IPS-18a (cell line): ENCODE measurements around the gene SURF2.

Experiments
- H3K27ac ChIP-seq: one replicate; pipeline ENCODE4 v1.5.1; 2013; ENCODE audit warnings: low read length
- H3K27me3 ChIP-seq: one replicate; pipeline ENCODE4 v1.6.1; 2013; ENCODE audit warnings: mild to moderate bottlenecking, low read length; ENCODE audit not compliant: control insufficient read depth, insufficient read depth
- H3K36me3 ChIP-seq: one replicate; pipeline ENCODE4 v1.6.1; 2013; ENCODE audit warnings: low read depth, low read length; ENCODE audit not compliant: control insufficient read depth
- H3K4me1 ChIP-seq: one replicate; pipeline ENCODE4 v1.6.1; 2013; ENCODE audit warnings: low read depth, low read length; ENCODE audit not compliant: control insufficient read depth
- H3K4me3 ChIP-seq: one replicate; pipeline ENCODE4 v1.5.1; 2013; ENCODE audit warnings: low read length
- H3K9ac ChIP-seq: one replicate; pipeline ENCODE4 v1.6.1; 2013; ENCODE audit warnings: mild to moderate bottlenecking, low read length, moderate library complexity
- H3K9me3 ChIP-seq: one replicate; pipeline ENCODE4 v1.6.1; 2013; ENCODE audit warnings: low read depth, low read length; ENCODE audit not compliant: control insufficient read depth

SURF2 gene

GRCh38 chr9:133348718-133349573, 7.4 kb upstream of the SURF2 start:
- Histone ChIP-seq H3K36me3 (peaks cover 54% of the 10 kb centered on the region), H3K27me3 (no peaks in the 10 kb centered on the region), H3K27ac (peak overlapping the region; percentile 98), H3K9ac (peak overlapping the region; percentile 99), H3K4me3 (peak overlapping the region; percentile 97), H3K9me3 (no peaks in the 10 kb centered on the region), H3K4me1 (no peaks in the 10 kb centered on the region)

GRCh38 chr9:133349965-133350616, 6.3 kb upstream of the SURF2 start:
- no peak overlapping the region for H3K9ac ChIP-seq
- H3K27me3 ChIP-seq = no peaks in the 10 kb centered on the region
- H3K4me3 ChIP-seq = peak overlapping the region; percentile 97
- no peak overlapping the region for H3K27ac ChIP-seq
- no peaks in the 10 kb centered on the region for H3K9me3 ChIP-seq
- H3K36me3 ChIP-seq = peaks cover 45% of the 10 kb centered on the region
- no peaks in the 10 kb centered on the region for H3K4me1 ChIP-seq

GRCh38 chr9:133351526-133351907, 4.8 kb upstream of the SURF2 start:
- Histone ChIP-seq H3K27ac (no peak overlapping the region), H3K9ac (no peak overlapping the region), H3K4me1 (no peaks in the 10 kb centered on the region), H3K9me3 (no peaks in the 10 kb centered on the region), H3K4me3 (no peak overlapping the region), H3K36me3 (peaks cover 45% of the 10 kb centered on the region), H3K27me3 (no peaks in the 10 kb centered on the region)

- Histone ChIP-seq H3K4me1 (peaks cover under 1% of the 10 kb centered on the region), H3K9ac (no peak overlapping the region), H3K27me3 (no peaks in the 10 kb centered on the region), H3K9me3 (no peaks in the 10 kb centered on the region), H3K27ac (no peak overlapping the region), H3K4me3 (no peak overlapping the region), H3K36me3 (peaks cover 45% of the 10 kb centered on the region)
Measured at GRCh38 chr9:133351908-133352634, 4.3 kb upstream of the SURF2 start.

GRCh38 chr9:133352635-133353340, 3.6 kb upstream of the SURF2 start:
- Histone ChIP-seq H3K27me3 (no peaks in the 10 kb centered on the region), H3K9ac (no peak overlapping the region), H3K4me3 (no peak overlapping the region), H3K27ac (no peak overlapping the region), H3K4me1 (peaks cover 5% of the 10 kb centered on the region), H3K9me3 (no peaks in the 10 kb centered on the region), H3K36me3 (peaks cover 45% of the 10 kb centered on the region)

- Histone ChIP-seq H3K27me3 (no peaks in the 10 kb centered on the region), H3K4me1 (peaks cover 5% of the 10 kb centered on the region), H3K27ac (no peak overlapping the region), H3K36me3 (peaks cover 45% of the 10 kb centered on the region), H3K9me3 (no peaks in the 10 kb centered on the region), H3K9ac (no peak overlapping the region), H3K4me3 (no peak overlapping the region)
Measured at GRCh38 chr9:133353548-133353947, 2.8 kb upstream of the SURF2 start.

GRCh38 chr9:133354766-133355165, 1.6 kb upstream of the SURF2 start:
- Histone ChIP-seq H3K36me3 (peaks cover 38% of the 10 kb centered on the region), H3K27ac (no peak overlapping the region), H3K9me3 (no peaks in the 10 kb centered on the region), H3K4me3 (no peak overlapping the region), H3K27me3 (no peaks in the 10 kb centered on the region), H3K9ac (no peak overlapping the region), H3K4me1 (peaks cover 5% of the 10 kb centered on the region)

- H3K27ac ChIP-seq = no peak overlapping the region
- H3K36me3 ChIP-seq = peaks cover 37% of the 10 kb centered on the region
- H3K4me1 ChIP-seq = peaks cover 5% of the 10 kb centered on the region
- peak overlapping the region; percentile 88 for H3K4me3 ChIP-seq
- no peaks in the 10 kb centered on the region for H3K27me3 ChIP-seq
- H3K9me3 ChIP-seq = no peaks in the 10 kb centered on the region
- peak overlapping the region; percentile 75 for H3K9ac ChIP-seq
Measured at GRCh38 chr9:133355881-133356357, 431 bp upstream of the SURF2 start.

- Histone ChIP-seq H3K4me1 (peaks cover 5% of the 10 kb centered on the region), H3K36me3 (peaks cover 35% of the 10 kb centered on the region), H3K27me3 (no peaks in the 10 kb centered on the region), H3K27ac (no peak overlapping the region), H3K4me3 (peak overlapping the region; percentile 88), H3K9ac (no peak overlapping the region), H3K9me3 (no peaks in the 10 kb centered on the region)
Measured at GRCh38 chr9:133357656-133358055, 1.3 kb downstream of the SURF2 start.

- Histone ChIP-seq H3K27me3 (no peaks in the 10 kb centered on the region), H3K9me3 (no peaks in the 10 kb centered on the region), H3K4me3 (no peak overlapping the region), H3K36me3 (peaks cover 40% of the 10 kb centered on the region), H3K4me1 (peaks cover 5% of the 10 kb centered on the region), H3K27ac (no peak overlapping the region), H3K9ac (no peak overlapping the region)
Measured at GRCh38 chr9:133359399-133360175, 3.2 kb downstream of the SURF2 start.
